IMR-90 (cell line): ENCODE measurements around the gene PDE6B. TPM values are rescaled to one million over a fixed set of nuclear protein-coding genes. Genes with fewer than 3 reads are reported as not detected.
A peak's percentile ranks its signal among the peaks of the same experiment; 100 is the strongest.

Source experiments
- ATAC-seq: fragments of 200-7000 bp; cut with Tn5 transposase; 2 replicates; pipeline ENCODE4 v1.9.1; 2020; ENCODE audit warnings: low read depth, mild to moderate bottlenecking, moderate library complexity
- Bru-seq: library from RNA; stranded (reverse); fragments of 400-500 nt; gene quantifications from one replicate; lab custom pipeline; 2021; lab: Mats Ljungman, UMichigan
- BruChase-seq, 2 experiments: library from RNA; stranded (reverse); fragments of 400-500 nt; gene quantifications; one replicate each; lab custom pipeline; 2021; lab: Mats Ljungman, UMichigan
- BruUV-seq: library from RNA; stranded (reverse); fragments of 400-500 nt; replicated peaks from 2 replicates; lab custom pipeline; 2021; lab: Mats Ljungman, UMichigan
- CTCF ChIA-PET: fragments of 300-600 bp; formaldehyde crosslinking; extraction: SDS; loops from one replicate; lab custom pipeline; 2021; ENCODE audit warnings: antibody characterized with exemption; lab: Yijun Ruan, JAX
- POLR2A ChIA-PET: fragments of 300-600 bp; sonication (Branson Sonifier 250); formaldehyde crosslinking; loops from one replicate; lab custom pipeline; 2022; ENCODE audit warnings: antibody characterized with exemption; ENCODE audit not compliant: unreplicated experiment; lab: Charles Lee
- DNase-seq: peaks from one replicate; pipeline ENCODE4 v3.0.0; 2013
- H2AFZ ChIP-seq: replicated peaks from 2 replicates; pipeline ENCODE3; 2013; ENCODE audit warnings: low read length, mild to moderate bottlenecking; ENCODE audit not compliant: poor library complexity
- H2AK5ac ChIP-seq: 2 replicates; pipeline ENCODE4 v1.6.1; 2013; ENCODE audit warnings: low read depth, low read length, inconsistent platforms
- H2AK9ac ChIP-seq: replicated peaks from 2 replicates; pipeline ENCODE3; 2013; ENCODE audit warnings: mild to moderate bottlenecking, low read depth, low read length, moderate library complexity; ENCODE audit not compliant: poor library complexity
- H2BK120ac ChIP-seq: 2 replicates; pipeline ENCODE4 v1.6.1; 2013; ENCODE audit warnings: low read depth, low read length, inconsistent platforms
- H2BK15ac ChIP-seq: 3 replicates; pipeline ENCODE4 v1.6.1; 2013; ENCODE audit warnings: low read depth, low read length, inconsistent platforms
- H2BK20ac ChIP-seq: 2 replicates; pipeline ENCODE4 v1.6.1; 2013; ENCODE audit warnings: low read depth, mild to moderate bottlenecking, inconsistent platforms, low read length, moderate library complexity
- H2BK5ac ChIP-seq: 2 replicates; pipeline ENCODE4 v1.6.1; 2013; ENCODE audit warnings: mild to moderate bottlenecking, low read depth, low read length, inconsistent platforms; ENCODE audit not compliant: poor library complexity, severe bottlenecking
- H3K14ac ChIP-seq: replicated peaks from 2 replicates; pipeline ENCODE4 v1.6.1; 2013; ENCODE audit warnings: low read depth, low read length, inconsistent platforms
- H3K18ac ChIP-seq: 2 replicates; pipeline ENCODE4 v1.6.1; 2013; ENCODE audit warnings: low read depth, low read length, control low read depth
- H3K23ac ChIP-seq: 2 replicates; pipeline ENCODE4 v1.6.1; 2013; ENCODE audit warnings: low read depth, low read length, inconsistent platforms
- H3K27ac ChIP-seq: 2 replicates; pipeline ENCODE4 v1.5.1; 2013; ENCODE audit warnings: mild to moderate bottlenecking, control low read depth, low read length; ENCODE audit not compliant: insufficient read depth
- H3K27me3 ChIP-seq: 2 replicates; pipeline ENCODE4 v1.6.1; 2013; ENCODE audit warnings: low read length; ENCODE audit not compliant: control insufficient read depth, insufficient read depth
- H3K36me3 ChIP-seq: 2 replicates; pipeline ENCODE4 v1.6.1; 2013; ENCODE audit warnings: low read length, mixed read lengths; ENCODE audit not compliant: control insufficient read depth, insufficient read depth
- H3K4ac ChIP-seq: 2 replicates; pipeline ENCODE4 v1.6.1; 2013; ENCODE audit warnings: low read depth, low read length, inconsistent platforms
- H3K4me1 ChIP-seq: 2 replicates; pipeline ENCODE4 v1.6.1; 2013; ENCODE audit warnings: low read length, mixed read lengths; ENCODE audit not compliant: control insufficient read depth, insufficient read depth
- H3K4me2 ChIP-seq: 2 replicates; pipeline ENCODE4 v1.6.1; 2013; ENCODE audit warnings: low read depth, mild to moderate bottlenecking, control low read depth, low read length, moderate library complexity
- H3K4me3 ChIP-seq: 2 replicates; pipeline ENCODE4 v1.5.1; 2013; ENCODE audit warnings: low read depth, mild to moderate bottlenecking, control low read depth, low read length, moderate library complexity; ENCODE audit not compliant: insufficient read depth
- H3K56ac ChIP-seq: 2 replicates; pipeline ENCODE4 v1.6.1; 2013; ENCODE audit warnings: low read length, inconsistent platforms; ENCODE audit not compliant: insufficient read depth; ENCODE audit errors: extremely low read depth
- H3K79me1 ChIP-seq, 2 experiments: 2 replicates each; pipeline ENCODE4 v1.6.1; 2013; ENCODE audit warnings: low read length in 2 of 2, inconsistent platforms in 1 of 2, low read depth in 1 of 2
- H3K9ac ChIP-seq: 2 replicates; pipeline ENCODE4 v1.6.1; 2013; ENCODE audit warnings: low read depth, low read length, control low read depth
- H3K9me1 ChIP-seq: 2 replicates; pipeline ENCODE4 v1.6.1; 2013; ENCODE audit warnings: low read length, inconsistent platforms; ENCODE audit not compliant: insufficient read depth
- H3K9me3 ChIP-seq: 2 replicates; pipeline ENCODE4 v1.6.1; 2013; ENCODE audit warnings: low read length; ENCODE audit not compliant: control insufficient read depth, insufficient read depth
- H4K20me1 ChIP-seq: 2 replicates; pipeline ENCODE4 v1.6.1; 2013; ENCODE audit warnings: low read length, inconsistent platforms; ENCODE audit not compliant: insufficient read depth
- H4K5ac ChIP-seq: 2 replicates; pipeline ENCODE4 v1.6.1; 2013; ENCODE audit warnings: mild to moderate bottlenecking, low read depth, low read length, control low read depth
- H4K8ac ChIP-seq, 2 experiments: 2 replicates each; pipeline ENCODE4 v1.6.1; 2013; ENCODE audit warnings: low read depth in 2 of 2, low read length in 2 of 2, control low read depth in 1 of 2, inconsistent platforms in 1 of 2
- H4K91ac ChIP-seq: 2 replicates; pipeline ENCODE4 v1.6.1; 2013; ENCODE audit warnings: low read depth, low read length, inconsistent platforms; ENCODE audit not compliant: insufficient read depth
- CEBPB ChIP-seq: IDR thresholded peaks from 2 replicates; pipeline ENCODE4 v1.6.1; 2012; ENCODE audit warnings: low read depth, low read length, improper control_type of control experiment
- CHD1 ChIP-seq: IDR thresholded peaks from 2 replicates; pipeline ENCODE4 v1.6.1; 2012; ENCODE audit warnings: low read depth, low read length, improper control_type of control experiment
- FOS ChIP-seq: fragments of 150-350 bp; IDR thresholded peaks from 2 replicates; pipeline ENCODE4 v1.6.1; 2016; ENCODE audit warnings: low read depth, low read length
- MAFK ChIP-seq: IDR thresholded peaks from 2 replicates; pipeline ENCODE4 v1.6.1; 2012; ENCODE audit warnings: low read depth, low read length, improper control_type of control experiment
- MAZ ChIP-seq: IDR thresholded peaks from 2 replicates; pipeline ENCODE4 v1.6.1; 2012; ENCODE audit warnings: low read depth, mild to moderate bottlenecking, low read length, improper control_type of control experiment, moderate library complexity, borderline replicate concordance
- MXI1 ChIP-seq: IDR thresholded peaks from 2 replicates; pipeline ENCODE4 v1.6.1; 2012; ENCODE audit warnings: low read depth, mild to moderate bottlenecking, low read length, moderate library complexity, borderline replicate concordance
- NFE2L2 ChIP-seq: fragments of 150-350 bp; IDR thresholded peaks from 2 replicates; pipeline ENCODE4 v1.6.1; 2016; ENCODE audit warnings: low read depth, mild to moderate bottlenecking, low read length
- POLR2A ChIP-seq: IDR thresholded peaks from 2 replicates; pipeline ENCODE4 v1.6.1; 2012; ENCODE audit warnings: mild to moderate bottlenecking, low read depth, low read length
- RAD21 ChIP-seq: IDR thresholded peaks from 2 replicates; pipeline ENCODE4 v1.6.1; 2012; ENCODE audit warnings: low read length, improper control_type of control experiment
- RCOR1 ChIP-seq: IDR thresholded peaks from 2 replicates; pipeline ENCODE4 v1.6.1; 2012; ENCODE audit warnings: mild to moderate bottlenecking, low read length, improper control_type of control experiment; ENCODE audit not compliant: insufficient replicate concordance
- RFX5 ChIP-seq: IDR thresholded peaks from 2 replicates; pipeline ENCODE4 v1.8.0; 2012; ENCODE audit warnings: low read depth, mild to moderate bottlenecking, low read length, moderate library complexity
- SMC3 ChIP-seq: fragments of 150-350 bp; IDR thresholded peaks from 2 replicates; pipeline ENCODE4 v1.6.1; 2016; ENCODE audit warnings: low read depth, mild to moderate bottlenecking, antibody characterized with exemption, low read length, moderate library complexity
- WGBS, 2 experiments: methylation state at CpG; one replicate each; pipeline versions ENCODE4 v1.1.5 to v1.1.7; 2013; ENCODE audit warnings: missing lambda C conversion rate in 2 of 2; ENCODE audit not compliant: insufficient read length in 1 of 2; ENCODE audit errors: extremely low coverage in 2 of 2; 5-methylcytosine and 5-hydroxymethylcytosine counted together
- dilution Hi-C: fragments of 300-500 bp; cut with HindIII; formaldehyde crosslinking; loops from one replicate; pipeline ENCODE4 v1.14.3; 2018; ENCODE audit warnings: low sequenced_read_pairs; ENCODE audit not compliant: unreplicated experiment
- in situ Hi-C: fragments of 300-500 bp; cut with MboI; formaldehyde crosslinking; loops from 3 replicates; pipeline ENCODE4 v1.14.3; 2019; ENCODE audit warnings: low sequenced_read_pairs, inconsistent platforms, mixed read lengths
- intact Hi-C: fragments of 100-400 bp; cut with micrococcal nuclease; formaldehyde crosslinking; loops from 2 replicates; pipeline ENCODE4 v1.10.0; 2022
- long read RNA-seq: library from polyadenylated mRNA; unstranded; transcript quantifications from one replicate; pipeline ENCODE4 v2.0.0, GENCODE V29; 2021; ENCODE audit not compliant: unreplicated experiment
- polyA plus RNA-seq, 3 experiments: library from polyadenylated mRNA; depleted of rRNA; stranded (reverse); fragments of >200 nt; gene quantifications; 2 replicates each; pipeline ENCODE4 v1.2.3, GENCODE V29; 2012; ENCODE audit warnings: low replicate concordance in 1 of 3
- total RNA-seq: library from RNA; depleted of rRNA; stranded (reverse); fragments of >200 nt; gene quantifications from 2 replicates; pipeline ENCODE4 v1.2.3, GENCODE V29; 2012; rRNA removed
- TF ChIP-seq, protein P1 (sequence below): fragments of 150-350 bp; IDR thresholded peaks from 2 replicates; pipeline ENCODE4 v1.6.1; 2017; ENCODE audit warnings: mild to moderate bottlenecking, antibody characterized with exemption, low read length, low read depth
- TF ChIP-seq, protein P2 (sequence below): conservative IDR thresholded peaks from 2 replicates; pipeline ENCODE4 v1.5.1; 2012; ENCODE audit warnings: mild to moderate bottlenecking, low read depth, low read length, improper control_type of control experiment

Gene PDE6B
- total RNA-seq (under 0.01 TPM in 1 of 2 replicates, not detected in the other), polyA plus RNA-seq (2012; rRNA removed) (not detected in 2 replicates), Bru-seq, nascent RNA (percentile 2 among the genes with signal in this experiment), BruChase-seq, experiment 1, labeled RNA remaining after a 6-hour chase (percentile 8 among the genes with signal in this experiment), BruChase-seq, experiment 2, labeled RNA remaining after a 2-hour chase (percentile 3 among the genes with signal in this experiment)
- 0.10 TPM in 1 of 2 replicates, not detected in the other for polyA plus RNA-seq (2012; cell fraction: cytosol; rRNA removed)
- 0.02 and 0.13 TPM in 2 replicates for polyA plus RNA-seq (2012; cell fraction: nucleus; rRNA removed; ENCODE audit: low replicate concordance)
- long read RNA-seq: 0 reads

DNA sequence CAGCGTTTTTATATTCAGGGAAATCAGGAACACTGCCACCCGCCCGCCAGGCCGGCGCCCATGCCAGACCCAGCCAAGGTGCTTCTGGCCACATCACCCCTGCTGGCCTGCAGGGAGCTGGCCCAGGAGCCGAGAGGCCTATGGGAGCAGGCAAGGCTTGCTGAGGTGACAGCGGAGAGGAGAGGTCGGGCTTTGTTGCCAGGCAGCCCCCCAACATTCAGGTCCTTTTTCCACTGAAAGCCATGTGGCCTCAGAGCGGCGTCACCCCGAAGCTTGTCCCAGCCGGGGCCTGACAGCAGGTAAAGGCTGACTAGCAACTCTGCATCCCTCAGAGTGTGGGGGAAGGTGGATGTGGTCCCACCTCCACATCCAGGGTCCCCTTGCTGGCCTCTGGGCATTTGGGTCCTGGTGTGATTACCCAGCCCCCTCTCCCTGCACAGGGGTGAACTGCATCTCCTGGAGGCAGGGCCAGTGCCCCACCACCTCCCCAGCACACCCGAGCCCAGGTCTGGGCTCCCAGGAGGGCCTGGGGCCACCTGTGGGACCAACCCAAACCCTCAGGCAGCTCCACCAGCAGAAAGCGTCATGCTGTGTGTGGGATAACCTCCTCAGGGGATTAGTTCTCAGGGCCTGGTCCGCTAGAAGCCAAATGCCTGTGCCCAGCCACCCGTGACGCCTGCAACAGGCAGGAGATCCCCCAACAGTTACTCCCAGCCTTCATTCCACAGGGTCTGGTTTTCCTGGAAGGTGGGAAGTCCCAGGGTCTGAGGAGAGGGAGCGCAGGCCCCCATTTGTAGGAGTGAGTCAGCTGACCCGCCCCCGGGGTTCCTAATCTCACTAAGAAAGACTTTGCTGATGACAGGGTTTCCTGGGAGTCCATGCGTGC, at the start of gene PDE6B:
Gene PDE6B, plus strand, starts transcription at position 869 of the 886 bp plus-strand sequence. CDS start 54 bp downstream, outside the sequence.
- BruUV-seq: no TSS peak
- POLR2A ChIA-PET: no interaction called here
- H3K4me2 ChIP-seq: no peak within 1 kb of the TSS

More for the DNA sequence above, at the start of gene PDE6B:
- TF ChIP-seq RCOR1 (no peak), FOS (no peak), CHD1 (no peak), SMC3 (no peak), MAZ (no peak), RFX5 (no peak), MXI1 (no peak), POLR2A (no peak), NFE2L2 (no peak), CEBPB (no peak), RAD21 (no peak), MAFK (no peak)
- TF ChIP-seq, protein P1, sequence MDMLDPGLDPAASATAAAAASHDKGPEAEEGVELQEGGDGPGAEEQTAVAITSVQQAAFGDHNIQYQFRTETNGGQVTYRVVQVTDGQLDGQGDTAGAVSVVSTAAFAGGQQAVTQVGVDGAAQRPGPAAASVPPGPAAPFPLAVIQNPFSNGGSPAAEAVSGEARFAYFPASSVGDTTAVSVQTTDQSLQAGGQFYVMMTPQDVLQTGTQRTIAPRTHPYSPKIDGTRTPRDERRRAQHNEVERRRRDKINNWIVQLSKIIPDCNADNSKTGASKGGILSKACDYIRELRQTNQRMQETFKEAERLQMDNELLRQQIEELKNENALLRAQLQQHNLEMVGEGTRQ: no peak
- TF ChIP-seq, protein P2, sequence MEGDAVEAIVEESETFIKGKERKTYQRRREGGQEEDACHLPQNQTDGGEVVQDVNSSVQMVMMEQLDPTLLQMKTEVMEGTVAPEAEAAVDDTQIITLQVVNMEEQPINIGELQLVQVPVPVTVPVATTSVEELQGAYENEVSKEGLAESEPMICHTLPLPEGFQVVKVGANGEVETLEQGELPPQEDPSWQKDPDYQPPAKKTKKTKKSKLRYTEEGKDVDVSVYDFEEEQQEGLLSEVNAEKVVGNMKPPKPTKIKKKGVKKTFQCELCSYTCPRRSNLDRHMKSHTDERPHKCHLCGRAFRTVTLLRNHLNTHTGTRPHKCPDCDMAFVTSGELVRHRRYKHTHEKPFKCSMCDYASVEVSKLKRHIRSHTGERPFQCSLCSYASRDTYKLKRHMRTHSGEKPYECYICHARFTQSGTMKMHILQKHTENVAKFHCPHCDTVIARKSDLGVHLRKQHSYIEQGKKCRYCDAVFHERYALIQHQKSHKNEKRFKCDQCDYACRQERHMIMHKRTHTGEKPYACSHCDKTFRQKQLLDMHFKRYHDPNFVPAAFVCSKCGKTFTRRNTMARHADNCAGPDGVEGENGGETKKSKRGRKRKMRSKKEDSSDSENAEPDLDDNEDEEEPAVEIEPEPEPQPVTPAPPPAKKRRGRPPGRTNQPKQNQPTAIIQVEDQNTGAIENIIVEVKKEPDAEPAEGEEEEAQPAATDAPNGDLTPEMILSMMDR: no peak
- Histone ChIP-seq H3K27ac (no peak within 1 kb of the TSS), H2AK5ac (no peak within 1 kb of the TSS), H2BK5ac (no peak within 1 kb of the TSS), H3K56ac (no peak within 1 kb of the TSS), H4K91ac (no peak within 1 kb of the TSS), H4K5ac (no peak within 1 kb of the TSS), H4K8ac (no peak within 1 kb of the TSS), H2BK15ac (no peak within 1 kb of the TSS), H2BK120ac (no peak within 1 kb of the TSS), H3K14ac (no peak within 1 kb of the TSS), H2AK9ac (no peak within 1 kb of the TSS), H3K9me1 (no peaks in the 10 kb centered on the region), H3K23ac (no peak within 1 kb of the TSS), H2BK20ac (no peak within 1 kb of the TSS), H4K20me1 (no peaks in the 10 kb centered on the region), H2AFZ (no peak within 1 kb of the TSS), H3K9ac (no peak within 1 kb of the TSS), H3K36me3 (no peaks in the 10 kb centered on the region), H3K4ac (no peak within 1 kb of the TSS), H3K4me1 (no peaks in the 10 kb centered on the region), H3K79me1 (no peaks in the 10 kb centered on the region), H3K27me3 (no peaks in the 10 kb centered on the region), H3K18ac (no peak within 1 kb of the TSS), H3K9me3 (peaks cover 13% of the 10 kb centered on the region), H3K4me3 (no peak within 1 kb of the TSS)
- in situ Hi-C loops: no loop called here
- CTCF ChIA-PET: no interaction called here
- intact Hi-C loops: no loop called here
- no peak for DNase-seq
- dilution Hi-C loops: no loop called here
- 66% methylated on average over 7 of the region's 21 CpGs; no CpG with 5 or more reads in 1 of the 2 experiments for WGBS, 2 experiments
- ATAC-seq: no peak
